ENCODE results near the gene DLG1. TPM values are rescaled to one million over a fixed set of nuclear protein-coding genes. Genes with fewer than 3 reads are reported as not detected.

Gene DLG1
- polyA plus RNA-seq, 2 donors: 39.4 to 40.7 TPM

GRCh38 chr3:197008436-197009209 lies 289.8 kb downstream of the DLG1 start:
- Histone ChIP-seq H3K4me1 (ENCODE audit: control insufficient read depth in 2 of 2, insufficient read depth in 2 of 2, low read length in 1 of 2) (peaks cover 0 to 6% of the 10 kb centered on the region in 2 donors), H3K27ac (ENCODE audit: low read depth in 2 of 2, low read length in 1 of 2) (no peak overlapping the region)
- WGBS, 2 donors: 90 to 92% methylated on average over 27 of the region's 27 CpGs

GRCh38 chr3:197007953-197008352 lies 290.5 kb downstream of the DLG1 start:
- no peak overlapping the region for H3K4me3 ChIP-seq (ENCODE audit: low read depth in 1 of 2, low read length in 2 of 2)
- H3K36me3 ChIP-seq (ENCODE audit: control insufficient read depth in 2 of 2, insufficient read depth in 2 of 2, low read length in 1 of 2): no peaks in the 10 kb centered on the region
- no peaks in the 10 kb centered on the region for H3K27me3 ChIP-seq (ENCODE audit: control insufficient read depth in 1 of 2, insufficient read depth in 2 of 2, low read length in 2 of 2)
- peaks cover 0 to 6% of the 10 kb centered on the region in 2 donors for H3K4me1 ChIP-seq (ENCODE audit: control insufficient read depth in 2 of 2, insufficient read depth in 2 of 2, low read length in 1 of 2)
- no peaks in the 10 kb centered on the region for H3K9me3 ChIP-seq (ENCODE audit: control insufficient read depth in 2 of 2, insufficient read depth in 1 of 2, low read depth in 1 of 2, low read length in 1 of 2)
- no peak overlapping the region for H3K27ac ChIP-seq (ENCODE audit: low read depth in 2 of 2, low read length in 1 of 2)
- WGBS, 2 donors: 84 to 85% methylated on average over 8 of the region's 8 CpGs

More at GRCh38 chr3:197008436-197009209, 289.8 kb downstream of the DLG1 start:
- H3K27me3 ChIP-seq (ENCODE audit: control insufficient read depth in 1 of 2, insufficient read depth in 2 of 2, low read length in 2 of 2): no peaks in the 10 kb centered on the region
- H3K9me3 ChIP-seq (ENCODE audit: control insufficient read depth in 2 of 2, insufficient read depth in 1 of 2, low read depth in 1 of 2, low read length in 1 of 2): no peaks in the 10 kb centered on the region
- no peak overlapping the region for H3K4me3 ChIP-seq (ENCODE audit: low read depth in 1 of 2, low read length in 2 of 2)
- no peaks in the 10 kb centered on the region for H3K36me3 ChIP-seq (ENCODE audit: control insufficient read depth in 2 of 2, insufficient read depth in 2 of 2, low read length in 1 of 2)

GRCh38 chr3:197007296-197007940 lies 291.0 kb downstream of the DLG1 start:
- WGBS, 2 donors: 69 to 70% methylated on average over 12 of the region's 12 CpGs
- Histone ChIP-seq H3K4me3 (ENCODE audit: low read depth in 1 of 2, low read length in 2 of 2) (no peak overlapping the region), H3K36me3 (ENCODE audit: control insufficient read depth in 2 of 2, insufficient read depth in 2 of 2, low read length in 1 of 2) (no peaks in the 10 kb centered on the region), H3K27ac (ENCODE audit: low read depth in 2 of 2, low read length in 1 of 2) (no peak overlapping the region), H3K27me3 (ENCODE audit: control insufficient read depth in 1 of 2, insufficient read depth in 2 of 2, low read length in 2 of 2) (no peaks in the 10 kb centered on the region), H3K4me1 (ENCODE audit: control insufficient read depth in 2 of 2, insufficient read depth in 2 of 2, low read length in 1 of 2) (peaks cover 0 to 6% of the 10 kb centered on the region in 2 donors), H3K9me3 (ENCODE audit: control insufficient read depth in 2 of 2, insufficient read depth in 1 of 2, low read depth in 1 of 2, low read length in 1 of 2) (no peaks in the 10 kb centered on the region)

GRCh38 chr3:197006860-197007259 lies 291.6 kb downstream of the DLG1 start:
- peaks cover 0 to 6% of the 10 kb centered on the region in 2 donors for H3K4me1 ChIP-seq (ENCODE audit: control insufficient read depth in 2 of 2, insufficient read depth in 2 of 2, low read length in 1 of 2)
- no peak overlapping the region for H3K27ac ChIP-seq (ENCODE audit: low read depth in 2 of 2, low read length in 1 of 2)
- H3K36me3 ChIP-seq (ENCODE audit: control insufficient read depth in 2 of 2, insufficient read depth in 2 of 2, low read length in 1 of 2): no peaks in the 10 kb centered on the region
- WGBS, 2 donors: 96 to 98% methylated on average over 5 of the region's 5 CpGs
- no peaks in the 10 kb centered on the region for H3K9me3 ChIP-seq (ENCODE audit: control insufficient read depth in 2 of 2, insufficient read depth in 1 of 2, low read depth in 1 of 2, low read length in 1 of 2)
- no peaks in the 10 kb centered on the region for H3K27me3 ChIP-seq (ENCODE audit: control insufficient read depth in 1 of 2, insufficient read depth in 2 of 2, low read length in 2 of 2)
- H3K4me3 ChIP-seq (ENCODE audit: low read depth in 1 of 2, low read length in 2 of 2): no peak overlapping the region

GRCh38 chr3:197006446-197006845 lies 292.0 kb downstream of the DLG1 start:
- WGBS, 2 donors: 92 to 94% methylated on average over 11 of the region's 11 CpGs
- no peak overlapping the region for H3K4me3 ChIP-seq (ENCODE audit: low read depth in 1 of 2, low read length in 2 of 2)
- H3K4me1 ChIP-seq (ENCODE audit: control insufficient read depth in 2 of 2, insufficient read depth in 2 of 2, low read length in 1 of 2): peaks cover 0 to 7% of the 10 kb centered on the region in 2 donors
- H3K9me3 ChIP-seq (ENCODE audit: control insufficient read depth in 2 of 2, insufficient read depth in 1 of 2, low read depth in 1 of 2, low read length in 1 of 2): no peaks in the 10 kb centered on the region
- no peaks in the 10 kb centered on the region for H3K36me3 ChIP-seq (ENCODE audit: control insufficient read depth in 2 of 2, insufficient read depth in 2 of 2, low read length in 1 of 2)
- H3K27me3 ChIP-seq (ENCODE audit: control insufficient read depth in 1 of 2, insufficient read depth in 2 of 2, low read length in 2 of 2): no peaks in the 10 kb centered on the region
- H3K27ac ChIP-seq (ENCODE audit: low read depth in 2 of 2, low read length in 1 of 2): no peak overlapping the region

GRCh38 chr3:197003461-197004385 lies 294.7 kb downstream of the DLG1 start:
- H3K36me3 ChIP-seq (ENCODE audit: control insufficient read depth in 2 of 2, insufficient read depth in 2 of 2, low read length in 1 of 2): no peaks in the 10 kb centered on the region
- H3K27me3 ChIP-seq (ENCODE audit: control insufficient read depth in 1 of 2, insufficient read depth in 2 of 2, low read length in 2 of 2): no peaks in the 10 kb centered on the region
- WGBS, 2 donors: 14 to 16% methylated on average over 59 to 61 of the region's 61 CpGs
- peak overlapping the region; percentile 60 for H3K4me3 ChIP-seq (ENCODE audit: low read depth in 1 of 2, low read length in 2 of 2)
- H3K4me1 ChIP-seq (ENCODE audit: control insufficient read depth in 2 of 2, insufficient read depth in 2 of 2, low read length in 1 of 2): peaks cover 0 to 8% of the 10 kb centered on the region in 2 donors
- peaks cover 0 to 3% of the 10 kb centered on the region in 2 donors for H3K9me3 ChIP-seq (ENCODE audit: control insufficient read depth in 2 of 2, insufficient read depth in 1 of 2, low read depth in 1 of 2, low read length in 1 of 2)
- H3K27ac ChIP-seq (ENCODE audit: low read depth in 2 of 2, low read length in 1 of 2): peak overlapping the region; percentile 88

GRCh38 chr3:197002701-197003454 lies 295.5 kb downstream of the DLG1 start:
- H3K27ac ChIP-seq (ENCODE audit: low read depth in 2 of 2, low read length in 1 of 2): peak overlapping the region; percentile 88
- 1% methylated on average over 14 to 113 of the region's 113 CpGs for WGBS, 2 donors
- H3K4me1 ChIP-seq (ENCODE audit: control insufficient read depth in 2 of 2, insufficient read depth in 2 of 2, low read length in 1 of 2): peaks cover 0 to 8% of the 10 kb centered on the region in 2 donors
- peak overlapping the region; percentile 60 for H3K4me3 ChIP-seq (ENCODE audit: low read depth in 1 of 2, low read length in 2 of 2)
- H3K27me3 ChIP-seq (ENCODE audit: control insufficient read depth in 1 of 2, insufficient read depth in 2 of 2, low read length in 2 of 2): no peaks in the 10 kb centered on the region
- H3K36me3 ChIP-seq (ENCODE audit: control insufficient read depth in 2 of 2, insufficient read depth in 2 of 2, low read length in 1 of 2): no peaks in the 10 kb centered on the region
- peaks cover 0 to 3% of the 10 kb centered on the region in 2 donors for H3K9me3 ChIP-seq (ENCODE audit: control insufficient read depth in 2 of 2, insufficient read depth in 1 of 2, low read depth in 1 of 2, low read length in 1 of 2)

GRCh38 chr3:197001972-197002700 lies 296.3 kb downstream of the DLG1 start:
- Histone ChIP-seq H3K27me3 (ENCODE audit: control insufficient read depth in 1 of 2, insufficient read depth in 2 of 2, low read length in 2 of 2) (no peaks in the 10 kb centered on the region), H3K9me3 (ENCODE audit: control insufficient read depth in 2 of 2, insufficient read depth in 1 of 2, low read depth in 1 of 2, low read length in 1 of 2) (peaks cover 0 to 3% of the 10 kb centered on the region in 2 donors), H3K4me1 (ENCODE audit: control insufficient read depth in 2 of 2, insufficient read depth in 2 of 2, low read length in 1 of 2) (peaks cover 0 to 8% of the 10 kb centered on the region in 2 donors), H3K4me3 (ENCODE audit: low read depth in 1 of 2, low read length in 2 of 2) (peak overlapping the region; percentile 60), H3K27ac (ENCODE audit: low read depth in 2 of 2, low read length in 1 of 2) (peak overlapping the region; percentile 88), H3K36me3 (ENCODE audit: control insufficient read depth in 2 of 2, insufficient read depth in 2 of 2, low read length in 1 of 2) (no peaks in the 10 kb centered on the region)
- WGBS, 2 donors: 15 to 35% methylated on average over 47 to 55 of the region's 55 CpGs
